Stimulated activated CD4-positive, alpha-beta T cell treated with anti-CD3 and anti-CD28 coated beads, Interleukin-1b, Interleukin-23, amount 100 ng/mL, for 24 hours (primary cell): ENCODE measurements around the gene ANXA1.

ENCODE experiments used
- DNase-seq, 4 experiments: peaks; one replicate each; pipeline ENCODE4 v3.0.0-alpha.2; 2020; ENCODE audit warnings: low read depth in 4 of 4, low spot score in 1 of 4

The ANXA1 gene

GRCh38 chr9:73151653-73152542, at the start of gene ANXA1:
TSS of gene ANXA1 (plus strand) at chr9:73151865. CDS start at chr9:73158536, 6,671 bp downstream.
- DNase-seq: no peak

- DNase-seq: no peak
These were observed 47.3 kb upstream of the ANXA1 start for GRCh38 chr9:73104342-73104741.

GRCh38 chr9:73104921-73105320, 46.7 kb upstream of the ANXA1 start:
- DNase-seq: no peak

GRCh38 chr9:73107489-73108069, 44.1 kb upstream of the ANXA1 start:
- DNase-seq: peak; percentile 25 to 33 (median 30)

GRCh38 chr9:73114058-73114457, 37.6 kb upstream of the ANXA1 start:
- DNase-seq: no peak

GRCh38 chr9:73114958-73115357, 36.7 kb upstream of the ANXA1 start:
- no peak for DNase-seq

- no peak for DNase-seq
These were observed 35.6 kb upstream of the ANXA1 start for GRCh38 chr9:73116031-73116430.

GRCh38 chr9:73116880-73117279, 34.8 kb upstream of the ANXA1 start:
- DNase-seq: no peak

GRCh38 chr9:73118286-73118685, 33.4 kb upstream of the ANXA1 start:
- DNase-seq: no peak

GRCh38 chr9:73118898-73119554, 32.6 kb upstream of the ANXA1 start:
- no peak for DNase-seq

GRCh38 chr9:73121375-73121935, 30.2 kb upstream of the ANXA1 start:
- no peak for DNase-seq

GRCh38 chr9:73125651-73126050, 26.0 kb upstream of the ANXA1 start:
- no peak for DNase-seq

- DNase-seq: no peak
These were observed 21.6 kb upstream of the ANXA1 start for GRCh38 chr9:73129941-73130685.

GRCh38 chr9:73131461-73131860, 20.2 kb upstream of the ANXA1 start:
- DNase-seq: no peak

GRCh38 chr9:73132034-73132776, 19.5 kb upstream of the ANXA1 start:
- DNase-seq: peak in 3 of 4 experiments; percentile 21 to 35 (median 32)

- no peak for DNase-seq
These were observed 18.5 kb upstream of the ANXA1 start for GRCh38 chr9:73133022-73133651.

GRCh38 chr9:73133921-73134407, 17.7 kb upstream of the ANXA1 start:
- no peak for DNase-seq

- DNase-seq: no peak
These were observed 16.3 kb upstream of the ANXA1 start for GRCh38 chr9:73135394-73135793.

GRCh38 chr9:73137286-73137899, 14.3 kb upstream of the ANXA1 start:
- no peak for DNase-seq
